Activated CD8-positive, alpha-beta memory T cell treated with anti-CD3 and anti-CD28 coated beads, Interleukin-2, amount 50 U/mL, for 24 hours (primary cell): Measurements from ENCODE around the gene DGLUCY.
"Not testable (repeated sequence)": the region's sequence is repeated elsewhere in the genome, so short reads cannot be mapped to it uniquely, and the experiment has no call there.

Source experiments
- DNase-seq: peaks from one replicate; pipeline ENCODE4 v3.0.0-alpha.2; 2020; ENCODE audit errors: extremely low read depth

Gene DGLUCY

GRCh38 chr14:91108941-91109611 lies 4.8 kb upstream of the DGLUCY start:
- no peak for DNase-seq

DNA sequence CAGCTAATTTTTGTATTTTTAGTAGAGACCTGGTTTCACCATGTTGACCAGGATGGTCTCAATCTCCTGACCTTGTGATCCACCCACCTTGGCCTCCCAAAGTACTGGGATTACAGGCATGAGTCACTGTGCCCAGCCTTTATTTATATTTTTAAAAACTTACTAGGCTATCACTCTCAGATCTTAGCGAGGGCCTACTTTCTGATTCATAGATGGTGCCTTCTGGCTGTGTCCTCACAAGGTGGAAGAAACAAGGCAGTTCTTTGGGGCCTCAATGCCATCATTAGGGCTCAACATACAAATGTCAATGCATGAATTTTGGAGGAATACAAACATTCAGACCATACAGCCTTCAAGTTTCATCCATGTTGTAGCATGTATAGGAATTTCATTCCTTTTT lies 2.4 kb upstream of the DGLUCY start:
- no peak for DNase-seq

DNA sequence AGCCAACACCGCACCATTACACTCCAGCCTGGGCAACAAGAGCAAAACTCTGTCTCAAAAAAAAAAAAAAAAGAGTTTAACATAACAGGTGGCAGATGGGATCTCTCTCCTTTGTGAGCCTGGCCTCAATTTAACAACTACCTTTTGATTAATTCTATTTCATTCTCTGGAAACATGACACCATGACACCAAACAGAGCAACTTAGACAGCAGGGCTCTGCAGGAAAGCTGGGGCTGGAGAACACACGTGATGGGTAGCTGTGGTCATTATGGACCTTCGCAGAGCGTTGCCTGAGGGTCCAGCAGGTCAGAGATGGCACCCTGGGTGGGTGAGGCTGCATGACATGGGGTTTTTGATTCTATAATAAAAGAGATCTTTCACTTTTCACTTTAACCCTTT lies 1.7 kb upstream of the DGLUCY start:
- no peak for DNase-seq

- DNase-seq, result peak; percentile 39
Measured at GRCh38 chr14:91114079-91115065, 499 bp downstream of the DGLUCY start.

- DNase-seq, result no peak
Measured at GRCh38 chr14:91115986-91116770, 2.3 kb downstream of the DGLUCY start.

DNA sequence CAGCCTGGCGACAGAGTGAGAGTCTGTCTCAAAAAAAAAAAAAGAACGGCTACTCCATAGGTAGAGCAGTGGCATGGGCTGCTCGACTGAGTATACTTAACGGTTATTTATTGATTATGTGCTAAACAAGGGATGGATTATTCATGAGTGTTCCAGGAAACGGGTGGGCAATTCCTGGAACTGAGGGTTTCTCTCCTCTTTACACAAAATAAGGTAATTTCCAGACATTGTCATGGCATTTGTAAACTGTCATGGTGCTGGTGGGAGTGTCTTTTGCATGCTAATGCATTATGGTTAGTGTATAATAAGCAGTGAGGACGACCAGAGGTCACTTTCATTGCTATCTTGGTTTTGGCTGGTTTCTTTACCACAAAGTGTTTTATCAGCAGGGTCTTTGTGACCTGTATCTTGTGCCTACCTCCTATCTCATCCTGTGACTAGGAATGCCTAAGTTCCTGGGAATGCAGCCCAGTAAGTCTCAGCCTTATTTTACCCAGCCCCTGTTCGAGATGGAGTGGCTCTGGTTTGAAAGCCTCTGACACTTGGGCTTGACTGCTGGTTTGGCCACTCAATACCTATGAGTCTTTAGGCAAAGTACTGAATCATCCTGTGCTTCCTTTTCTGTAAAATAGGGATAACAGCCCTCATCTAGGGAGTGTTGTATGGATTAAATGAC lies 3.2 kb downstream of the DGLUCY start:
- DNase-seq, result no peak

DNA sequence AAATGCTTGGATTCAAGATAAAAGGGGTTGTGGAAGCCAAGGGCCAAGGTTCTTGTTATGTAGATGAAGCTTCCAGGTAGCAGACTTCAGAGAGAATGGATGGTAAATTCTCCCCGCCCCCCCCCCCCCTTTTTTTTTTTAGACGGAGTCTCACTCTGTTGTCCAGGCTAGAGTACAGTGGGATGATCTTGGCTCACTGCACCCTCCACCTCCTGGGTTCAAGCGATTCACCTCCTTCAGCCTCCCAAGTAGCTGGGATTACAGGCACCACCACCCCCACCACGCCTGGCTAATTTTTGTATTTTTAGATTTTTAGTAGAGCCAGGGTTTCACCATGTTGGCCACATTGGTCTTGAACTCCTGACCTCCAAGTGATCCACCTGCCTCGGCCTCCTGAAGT lies 4.1 kb downstream of the DGLUCY start:
- DNase-seq, result no peak

DNA sequence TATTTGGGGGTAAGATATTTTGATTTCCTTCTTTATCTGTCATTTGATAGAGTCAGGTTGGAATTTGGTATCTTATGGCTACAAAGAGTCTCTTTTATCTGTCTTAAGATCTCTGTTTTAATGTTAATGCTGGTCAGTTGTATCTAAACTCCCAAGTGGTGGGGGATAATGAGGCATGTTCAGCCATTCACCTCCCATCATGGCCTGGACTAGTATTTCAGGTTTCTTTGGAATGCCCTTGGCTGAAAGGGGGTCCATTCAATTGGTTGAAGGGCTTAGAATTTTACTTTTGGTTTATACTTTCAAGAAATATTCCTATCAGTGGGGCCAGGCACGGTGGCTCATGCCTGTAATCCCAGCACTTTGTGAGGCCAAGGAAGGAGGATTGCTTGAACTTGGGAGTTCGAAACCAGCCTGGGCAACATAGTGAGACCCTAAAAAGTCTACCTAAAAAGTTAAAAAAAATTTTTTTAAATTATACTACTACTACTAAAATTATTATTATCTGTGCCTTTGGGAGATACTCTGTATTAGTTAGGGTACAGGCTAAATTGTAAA lies 4.7 kb downstream of the DGLUCY start:
- no peak for DNase-seq

DNA sequence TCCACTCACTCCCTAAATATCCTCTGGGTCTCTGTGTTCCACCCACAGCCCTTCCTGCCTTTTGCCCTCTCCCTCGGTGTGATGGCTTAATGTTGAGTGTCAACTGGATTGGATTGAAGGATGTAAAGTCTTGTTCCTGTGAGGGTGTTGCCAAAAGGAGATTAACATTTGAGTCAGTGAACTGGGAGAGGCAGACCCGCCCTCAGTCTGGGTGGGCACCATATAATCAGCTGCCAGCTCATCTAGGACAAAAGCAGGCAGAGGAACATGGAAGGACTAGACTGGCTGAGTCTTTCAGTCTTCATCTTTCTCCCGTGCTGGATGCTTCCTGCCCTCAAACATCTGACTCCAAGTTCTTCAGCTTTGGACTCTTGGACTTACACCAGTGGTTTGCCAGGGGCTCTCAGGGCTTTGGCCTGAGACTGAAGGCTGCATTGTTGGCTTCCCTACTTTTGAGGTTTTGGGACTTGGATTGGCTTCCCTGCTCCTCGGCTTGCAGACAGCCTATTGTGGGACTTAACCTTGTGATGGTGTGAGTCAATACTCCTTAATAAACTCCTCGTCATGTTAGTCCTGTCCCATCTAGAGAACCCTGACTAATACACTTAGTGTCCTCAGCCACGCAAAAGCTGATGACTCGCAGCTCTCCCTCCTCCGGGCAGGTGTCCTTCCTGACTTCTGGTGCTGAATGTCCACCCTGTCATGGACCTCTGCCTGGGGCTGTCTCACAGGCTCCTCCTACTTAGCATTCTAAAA lies 5.9 kb downstream of the DGLUCY start:
- DNase-seq, result no peak

DNA sequence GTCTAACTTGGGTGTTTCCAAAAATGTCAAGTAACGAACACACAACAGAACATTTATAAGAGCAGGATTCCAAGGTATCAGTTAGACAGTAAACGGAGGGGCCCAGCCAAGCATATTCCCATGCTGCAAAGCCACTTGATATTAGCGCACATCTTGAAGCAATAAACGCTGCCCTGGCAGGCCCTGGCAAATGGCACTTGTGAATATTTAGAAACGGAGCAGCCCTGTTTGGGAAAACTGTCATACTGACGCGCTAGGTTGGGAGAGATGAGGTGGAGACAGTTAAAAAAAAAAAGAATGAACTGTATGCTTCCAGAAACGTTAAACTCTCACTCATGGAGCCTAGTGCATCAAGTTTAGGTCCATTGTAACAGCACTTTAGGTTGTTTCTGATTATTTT lies 9.3 kb downstream of the DGLUCY start:
- no peak for DNase-seq

GRCh38 chr14:91124406-91125270 lies 10.8 kb downstream of the DGLUCY start:
- DNase-seq, result not testable (repeated sequence)

- no peak for DNase-seq
Measured at GRCh38 chr14:91125271-91125660, 11.4 kb downstream of the DGLUCY start.

GRCh38 chr14:91125801-91126200 lies 11.9 kb downstream of the DGLUCY start:
- DNase-seq, result no peak

DNA sequence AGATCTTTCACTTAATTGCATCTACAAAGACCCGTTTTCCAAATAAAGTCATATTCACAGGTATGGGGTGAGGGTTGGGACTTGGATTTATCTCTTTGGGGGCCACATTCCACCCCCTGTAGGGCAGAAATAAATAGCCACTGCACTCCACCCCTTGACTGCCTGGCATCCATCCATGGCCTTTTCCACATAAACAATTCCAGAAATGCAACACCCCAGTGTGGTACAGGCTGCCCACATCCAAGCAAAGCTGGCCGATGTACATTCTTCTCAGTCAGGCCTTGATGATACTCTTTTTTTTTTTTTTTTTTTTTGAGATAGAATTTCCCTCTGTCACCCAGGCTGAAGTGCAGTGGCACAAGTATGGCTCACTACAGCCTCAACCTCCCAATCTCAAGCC lies 12.9 kb downstream of the DGLUCY start:
- no peak for DNase-seq

- no peak for DNase-seq
Measured at GRCh38 chr14:91127401-91127801, 13.5 kb downstream of the DGLUCY start.

DNA sequence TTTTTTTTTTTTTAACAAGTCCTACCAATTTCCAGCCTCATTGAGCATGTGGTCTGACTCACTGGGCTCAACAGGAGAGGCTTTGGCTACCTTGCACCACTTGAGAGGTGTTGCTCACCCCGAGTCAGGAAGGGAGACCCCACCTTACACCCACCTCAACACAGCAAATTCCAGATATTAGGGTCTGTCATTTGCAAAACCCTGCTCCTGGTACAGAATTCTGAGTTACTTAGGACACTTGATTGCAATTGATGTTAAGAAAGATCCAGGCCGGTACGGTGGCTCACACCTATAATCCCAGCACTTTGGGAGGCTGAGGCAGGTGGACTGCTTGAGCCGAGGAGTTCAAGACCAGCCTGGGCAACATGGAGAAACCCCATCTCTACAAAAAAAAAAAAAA lies 14.1 kb downstream of the DGLUCY start:
- no peak for DNase-seq

GRCh38 chr14:91128699-91129098 lies 14.8 kb downstream of the DGLUCY start:
- DNase-seq, result no peak

GRCh38 chr14:91129261-91129660 lies 15.4 kb downstream of the DGLUCY start:
- no peak for DNase-seq

DNA sequence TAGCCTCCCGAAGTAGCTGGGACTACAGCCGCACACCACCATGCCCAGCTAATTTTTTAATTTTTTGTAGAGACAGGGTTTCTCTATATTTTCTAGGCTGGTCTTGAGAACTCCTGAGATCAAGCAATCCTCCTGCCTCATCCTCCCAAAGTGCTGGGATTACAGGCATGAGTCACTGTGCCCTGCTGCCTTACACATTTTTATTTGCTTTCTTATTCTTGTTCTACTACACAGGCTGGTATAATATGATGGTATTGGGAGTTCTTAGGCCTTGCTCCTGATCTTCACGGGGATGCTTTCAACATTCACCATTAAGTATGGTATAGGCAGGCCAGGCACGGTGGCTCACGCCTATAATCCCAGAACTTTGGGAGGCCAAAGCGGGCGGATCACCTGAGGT lies 21.2 kb downstream of the DGLUCY start:
- no peak for DNase-seq
